Activated CD8-positive, alpha-beta T cell treated with anti-CD3 and anti-CD28 coated beads for 36 hours (primary cell): Measurements from ENCODE around the gene PSMG3. TPM values are rescaled to one million over a fixed set of nuclear protein-coding genes. Genes with fewer than 3 reads are reported as not detected.

ENCODE experiments used
- ATAC-seq: fragments of 200-7000 bp; cut with Tn5 transposase; one replicate; pipeline ENCODE4 v1.10.0; 2021; ENCODE audit warnings: mild to moderate bottlenecking, moderate library complexity
- CTCF ChIA-PET: fragments of 350-600 bp; sonication (Branson Sonifier 250); formaldehyde crosslinking; loops from one replicate; lab custom pipeline; 2021; ENCODE audit warnings: antibody characterized with exemption; lab: Charles Lee
- POLR2A ChIA-PET: fragments of 350-600 bp; sonication (Branson Sonifier 250); formaldehyde crosslinking; loops from one replicate; lab custom pipeline; 2021; ENCODE audit warnings: antibody characterized with exemption; lab: Charles Lee
- DNase-seq: peaks from one replicate; pipeline ENCODE4 v3.0.0-alpha.2; 2020
- H3K27ac Mint-ChIP-seq: one replicate; pipeline ENCODE4 v1.8.0; 2021; ENCODE audit warnings: mild to moderate bottlenecking, mixed read lengths
- H3K27me3 Mint-ChIP-seq: one replicate; pipeline ENCODE4 v1.8.0; 2021; ENCODE audit warnings: mixed read lengths
- H3K36me3 Mint-ChIP-seq: one replicate; pipeline ENCODE4 v1.8.0; 2021; ENCODE audit warnings: low read depth, mixed read lengths
- H3K4me1 Mint-ChIP-seq: one replicate; pipeline ENCODE4 v1.8.0; 2021; ENCODE audit warnings: low read depth, mixed read lengths
- H3K4me3 Mint-ChIP-seq: one replicate; pipeline ENCODE4 v1.8.0; 2021; ENCODE audit warnings: mild to moderate bottlenecking, moderate library complexity, mixed read lengths
- H3K9me3 Mint-ChIP-seq: one replicate; pipeline ENCODE4 v1.8.0; 2021; ENCODE audit warnings: mixed read lengths
- CTCF ChIP-seq: fragments of 200-600 bp; IDR thresholded peaks from one replicate; pipeline ENCODE4 v1.8.0; 2022; ENCODE audit warnings: antibody characterized with exemption, mild to moderate bottlenecking
- intact Hi-C: fragments of 100-400 bp; cut with micrococcal nuclease; formaldehyde crosslinking; loops from one replicate; pipeline ENCODE4 v1.10.0; 2022
- total RNA-seq, 2 experiments: library from RNA; stranded (reverse); gene quantifications; one replicate each; pipeline ENCODE4 v1.2.3, GENCODE V29; 2021

The PSMG3 gene
- total RNA-seq, 2 experiments from 2014 or later = 38.9 to 41.5 TPM

- no peaks in the 10 kb centered on the region for H3K4me1 Mint-ChIP-seq
- ATAC-seq (no peak), DNase-seq (no peak)
- intact Hi-C loops = no loop called here
- no peaks in the 10 kb centered on the region for H3K27me3 Mint-ChIP-seq
- no peaks in the 10 kb centered on the region for H3K9me3 Mint-ChIP-seq
- ChIA-PET POLR2A (interaction anchor here (0.7 kb wide), 1 partner anchor 43 kb away, joined by 3 read pairs; no protein-coding TSS in a partner anchor), CTCF (interaction anchor here (1.0 kb wide), 1 partner anchor 23 kb away, joined by 3 read pairs; no protein-coding TSS in a partner anchor)
- H3K36me3 Mint-ChIP-seq = no peaks in the 10 kb centered on the region
- no peak overlapping the region for H3K27ac Mint-ChIP-seq
- no peak for TF ChIP-seq CTCF
- no peak overlapping the region for H3K4me3 Mint-ChIP-seq
These were observed 12.8 kb downstream of the PSMG3 start for GRCh38 chr7:1557006-1557405.

- CTCF ChIA-PET = interaction anchor here (0.7 to 1.1 kb wide), 3 partner anchors 22 to 51 kb away, joined by 3 to 5 read pairs (median 3); no protein-coding TSS in a partner anchor
- Mint-ChIP-seq H3K36me3 (no peaks in the 10 kb centered on the region), H3K9me3 (no peaks in the 10 kb centered on the region), H3K4me1 (no peaks in the 10 kb centered on the region), H3K27me3 (no peaks in the 10 kb centered on the region), H3K27ac (no peak within 1 kb of the TSS), H3K4me3 (no peak within 1 kb of the TSS)
- ATAC-seq (peak; percentile 88), DNase-seq (peak; percentile 65)
- POLR2A ChIA-PET = interaction anchor here (0.7 kb wide), 2 partner anchors 42 to 800 kb away, joined by 3 read pairs; no protein-coding TSS in a partner anchor
- intact Hi-C loops = no loop called here
- TF ChIP-seq CTCF = peak; percentile 56
These were observed 13.9 kb downstream of the PSMG3 start, which contains the start of gene TMEM184A for GRCh38 chr7:1555813-1556543. TSS of gene TMEM184A (minus strand) at chr7:1556205. CDS start at chr7:1555484, 721 bp downstream.

GRCh38 chr7:1555046-1555812 lies 14.6 kb downstream of the PSMG3 start:
- no peak for TF ChIP-seq CTCF
- POLR2A ChIA-PET = interaction anchor here (0.7 kb wide), 1 partner anchor 800 kb away, joined by 3 read pairs; no protein-coding TSS in a partner anchor
- no peaks in the 10 kb centered on the region for H3K27me3 Mint-ChIP-seq
- CTCF ChIA-PET = no interaction called here
- ATAC-seq = no peak
- DNase-seq = no peak
- no peaks in the 10 kb centered on the region for H3K9me3 Mint-ChIP-seq
- no peaks in the 10 kb centered on the region for H3K36me3 Mint-ChIP-seq
- no peak overlapping the region for H3K27ac Mint-ChIP-seq
- H3K4me3 Mint-ChIP-seq = no peak overlapping the region
- intact Hi-C loops = no loop called here
- H3K4me1 Mint-ChIP-seq = no peaks in the 10 kb centered on the region

- no peaks in the 10 kb centered on the region for H3K36me3 Mint-ChIP-seq
- no peak overlapping the region for H3K4me3 Mint-ChIP-seq
- ChIA-PET POLR2A (no interaction called here), CTCF (no interaction called here)
- H3K27ac Mint-ChIP-seq = no peak overlapping the region
- no peak for TF ChIP-seq CTCF
- ATAC-seq (no peak), DNase-seq (no peak)
- no peaks in the 10 kb centered on the region for H3K4me1 Mint-ChIP-seq
- no peaks in the 10 kb centered on the region for H3K9me3 Mint-ChIP-seq
- intact Hi-C loops = no loop called here
- no peaks in the 10 kb centered on the region for H3K27me3 Mint-ChIP-seq
These were observed 15.3 kb downstream of the PSMG3 start for GRCh38 chr7:1554333-1555045.
